ENCODE data around the gene CEP350.

The CEP350 gene

DNA sequence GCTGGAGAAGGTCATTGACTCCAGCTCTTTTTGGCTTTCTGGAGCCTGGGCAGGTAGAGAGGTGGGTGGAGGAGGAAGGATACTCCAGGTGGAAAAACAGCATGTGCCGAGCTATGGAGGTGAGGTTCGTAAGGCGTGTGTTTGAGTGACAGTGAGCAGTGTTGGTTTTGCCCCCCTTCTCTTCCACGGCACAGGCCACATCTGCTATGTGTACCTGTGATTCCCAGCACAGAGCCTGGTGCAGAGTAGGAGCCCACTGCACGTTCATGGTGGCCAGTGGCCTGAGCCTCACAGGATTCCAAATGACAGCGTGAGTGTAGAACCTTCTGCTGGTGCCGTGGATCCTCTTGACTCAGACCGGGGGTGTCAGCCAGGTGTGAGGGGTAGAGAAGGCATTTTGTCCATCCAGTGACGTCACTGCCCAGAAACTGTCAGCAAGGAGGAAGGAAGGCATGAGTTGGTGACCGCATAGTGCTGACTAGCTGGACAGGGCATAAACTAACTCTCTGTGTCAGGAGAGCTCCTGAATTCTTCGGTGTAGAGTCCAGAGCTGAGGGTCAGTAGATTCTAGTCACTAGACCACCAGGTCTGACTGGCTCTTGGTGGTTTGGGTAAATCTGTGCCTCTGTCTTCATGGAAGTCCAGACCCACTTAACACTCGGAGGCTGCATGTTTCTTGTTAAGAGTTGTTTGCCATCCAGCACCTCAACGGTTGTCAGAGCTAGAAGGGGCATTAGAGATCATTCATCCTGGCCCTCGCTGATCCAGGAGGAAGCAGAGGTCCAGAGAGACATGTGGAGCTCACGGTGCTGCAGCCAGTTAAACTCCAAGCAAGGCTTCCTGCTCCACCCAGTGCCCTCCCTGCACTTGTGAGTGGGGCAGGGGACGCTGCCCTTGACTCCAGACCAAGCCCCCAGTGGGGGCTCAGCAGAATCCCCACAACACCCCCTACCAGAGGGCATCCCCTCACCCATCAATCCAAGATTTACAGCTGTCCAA, 203.8 kb downstream of the CEP350 start:
- DNase-seq, result no peak

DNA sequence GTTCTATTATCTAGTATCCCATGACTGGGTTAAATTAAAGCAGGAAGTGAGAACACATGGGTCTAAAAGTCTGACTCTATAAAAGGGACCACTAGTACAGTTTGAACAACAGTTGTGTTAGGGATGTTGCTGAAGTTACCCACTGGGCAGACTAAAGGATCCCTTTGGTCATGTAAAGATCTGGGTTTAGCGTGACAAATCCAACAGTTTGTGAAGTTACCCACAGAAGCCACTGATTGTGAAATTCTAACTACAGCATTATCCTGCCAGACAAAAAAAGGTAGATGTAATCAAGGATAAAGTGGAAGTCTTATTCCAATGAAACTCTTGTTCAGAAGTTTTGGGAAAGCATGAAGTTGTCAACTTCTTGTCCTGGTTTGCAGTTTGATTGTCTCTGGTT, 205.7 kb downstream of the CEP350 start:
- no peak for DNase-seq

DNA sequence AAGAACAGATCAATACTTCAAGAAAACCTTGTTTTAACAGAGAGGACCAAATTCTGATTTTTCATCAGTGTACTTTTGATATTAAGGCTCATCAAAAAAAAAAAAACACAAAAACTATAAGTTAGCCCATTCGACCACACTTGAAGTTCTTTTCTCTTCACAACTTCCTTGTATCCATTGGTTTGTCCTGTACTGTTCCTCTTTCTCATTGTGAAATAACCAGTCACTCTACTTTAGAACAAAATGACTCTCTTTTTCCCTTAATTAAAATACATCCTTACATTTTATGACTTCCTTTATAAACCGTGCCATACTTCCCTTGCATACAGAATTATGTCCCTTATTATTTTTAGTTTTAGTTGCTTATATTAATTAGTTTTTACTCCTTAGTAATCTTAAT, 208.4 kb downstream of the CEP350 start:
- no peak for DNase-seq
